Neural progenitor cell (in vitro differentiated cells): ENCODE results near the gene SARDH.

Source experiments
- EZH2 ChIP-seq: fragments of 200-600 bp; sonication (generic); IDR thresholded peaks from 2 replicates; pipeline ENCODE4 v1.6.1; 2017; ENCODE audit warnings: antibody characterized with exemption, mild to moderate bottlenecking, moderate library complexity
- EZH2phosphoT487 ChIP-seq: fragments of 200-600 bp; sonication (generic); IDR thresholded peaks from 2 replicates; pipeline ENCODE4 v1.6.1; 2017; ENCODE audit warnings: antibody characterized with exemption
- TF ChIP-seq, protein P1 (sequence below): fragments of 200-600 bp; sonication (generic); IDR thresholded peaks from 2 replicates; pipeline ENCODE4 v1.5.1; 2017; ENCODE audit warnings: antibody characterized with exemption, mild to moderate bottlenecking

DNA sequence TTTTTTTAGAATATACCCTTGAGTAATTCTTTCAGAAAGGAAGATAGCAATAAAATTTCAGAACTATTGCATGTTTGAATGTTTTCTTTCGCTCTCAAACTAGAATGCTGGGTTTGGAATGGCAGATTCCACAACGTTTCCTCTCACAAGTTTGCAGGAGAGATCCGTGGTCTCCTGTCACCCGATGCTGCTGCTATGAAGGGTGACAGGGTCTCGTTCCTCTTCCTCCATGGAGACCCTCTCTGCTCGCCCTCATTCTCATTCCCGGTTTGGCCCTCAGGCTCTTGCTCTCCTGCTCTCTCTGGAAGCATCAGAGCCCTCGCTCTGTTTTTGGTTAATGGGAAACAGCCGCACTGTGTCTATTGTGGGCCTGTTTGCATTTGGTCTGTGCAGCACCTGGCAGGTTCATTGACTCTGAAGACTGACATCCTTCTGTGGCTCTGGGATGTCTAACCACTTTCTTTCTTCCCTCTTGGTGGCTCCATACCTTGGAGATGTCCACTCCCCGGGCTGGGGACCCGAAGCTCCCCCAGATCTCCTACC, 116.4 kb downstream of the SARDH start:
- TF ChIP-seq EZH2 = no peak
- TF ChIP-seq, protein P1, sequence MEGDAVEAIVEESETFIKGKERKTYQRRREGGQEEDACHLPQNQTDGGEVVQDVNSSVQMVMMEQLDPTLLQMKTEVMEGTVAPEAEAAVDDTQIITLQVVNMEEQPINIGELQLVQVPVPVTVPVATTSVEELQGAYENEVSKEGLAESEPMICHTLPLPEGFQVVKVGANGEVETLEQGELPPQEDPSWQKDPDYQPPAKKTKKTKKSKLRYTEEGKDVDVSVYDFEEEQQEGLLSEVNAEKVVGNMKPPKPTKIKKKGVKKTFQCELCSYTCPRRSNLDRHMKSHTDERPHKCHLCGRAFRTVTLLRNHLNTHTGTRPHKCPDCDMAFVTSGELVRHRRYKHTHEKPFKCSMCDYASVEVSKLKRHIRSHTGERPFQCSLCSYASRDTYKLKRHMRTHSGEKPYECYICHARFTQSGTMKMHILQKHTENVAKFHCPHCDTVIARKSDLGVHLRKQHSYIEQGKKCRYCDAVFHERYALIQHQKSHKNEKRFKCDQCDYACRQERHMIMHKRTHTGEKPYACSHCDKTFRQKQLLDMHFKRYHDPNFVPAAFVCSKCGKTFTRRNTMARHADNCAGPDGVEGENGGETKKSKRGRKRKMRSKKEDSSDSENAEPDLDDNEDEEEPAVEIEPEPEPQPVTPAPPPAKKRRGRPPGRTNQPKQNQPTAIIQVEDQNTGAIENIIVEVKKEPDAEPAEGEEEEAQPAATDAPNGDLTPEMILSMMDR = no peak
- no peak for TF ChIP-seq EZH2phosphoT487
